Measurements from ENCODE around the gene CDC123.
"Not testable (repeated sequence)": the region's sequence is repeated elsewhere in the genome, so short reads cannot be mapped to it uniquely, and the experiment has no call there.

Gene CDC123

GRCh38 chr10:12195603-12196506 lies at the start of gene CDC123, which contains the start of gene NUDT5:
Gene CDC123, plus strand, starts transcription at chr10:12196188. Its CDS starts 58 bp downstream, at chr10:12196246.
Gene NUDT5, minus strand, starts transcription at chr10:12195891. Its CDS starts 9,600 bp downstream, at chr10:12186291.
- peak; percentile 71 for DNase-seq

GRCh38 chr10:12150163-12150562 lies 45.8 kb upstream of the CDC123 start:
- no peak for DNase-seq

- DNase-seq = no peak
Measured at GRCh38 chr10:12154516-12154915, 41.5 kb upstream of the CDC123 start.

- no peak for DNase-seq
Measured at GRCh38 chr10:12156367-12157123, 39.4 kb upstream of the CDC123 start.

GRCh38 chr10:12158111-12158510 lies 37.9 kb upstream of the CDC123 start:
- no peak for DNase-seq

- DNase-seq = no peak
Measured at GRCh38 chr10:12160664-12161063, 35.3 kb upstream of the CDC123 start.

- no peak for DNase-seq
Measured at GRCh38 chr10:12162927-12163326, 33.1 kb upstream of the CDC123 start.

- DNase-seq = no peak
Measured at GRCh38 chr10:12164085-12164484, 31.9 kb upstream of the CDC123 start.

GRCh38 chr10:12165036-12165435 lies 31.0 kb upstream of the CDC123 start:
- DNase-seq = no peak

- no peak for DNase-seq
Measured at GRCh38 chr10:12165999-12166775, 29.8 kb upstream of the CDC123 start.

- DNase-seq = not testable (repeated sequence)
Measured at GRCh38 chr10:12171512-12171911, 24.5 kb upstream of the CDC123 start.

- peak; percentile 46 for DNase-seq
Measured at GRCh38 chr10:12177642-12178041, 18.3 kb upstream of the CDC123 start.

- DNase-seq = no peak
Measured at GRCh38 chr10:12179606-12180170, 16.3 kb upstream of the CDC123 start.

GRCh38 chr10:12180221-12180974 lies 15.6 kb upstream of the CDC123 start:
- no peak for DNase-seq

- no peak for DNase-seq
Measured at GRCh38 chr10:12181065-12181775, 14.8 kb upstream of the CDC123 start.

GRCh38 chr10:12184165-12184564 lies 11.8 kb upstream of the CDC123 start:
- no peak for DNase-seq

GRCh38 chr10:12186323-12186722 lies 9.7 kb upstream of the CDC123 start:
- peak; percentile 44 for DNase-seq

GRCh38 chr10:12187321-12187905 lies 8.6 kb upstream of the CDC123 start:
- DNase-seq = no peak

GRCh38 chr10:12188656-12189055 lies 7.3 kb upstream of the CDC123 start:
- DNase-seq = no peak

- no peak for DNase-seq
Measured at GRCh38 chr10:12189426-12189825, 6.6 kb upstream of the CDC123 start.

GRCh38 chr10:12191715-12192114 lies 4.3 kb upstream of the CDC123 start:
- DNase-seq = no peak
